GM18517 (cell line): ENCODE results near the gene PIK3C2G.

Source experiments
- ATAC-seq: cut with Tn5 transposase; IDR thresholded peaks from one replicate; pipeline ENCODE4 v1.9.1; 2021; ENCODE audit warnings: mild to moderate bottlenecking, moderate library complexity; ENCODE audit not compliant: unreplicated experiment

PIK3C2G gene

DNA sequence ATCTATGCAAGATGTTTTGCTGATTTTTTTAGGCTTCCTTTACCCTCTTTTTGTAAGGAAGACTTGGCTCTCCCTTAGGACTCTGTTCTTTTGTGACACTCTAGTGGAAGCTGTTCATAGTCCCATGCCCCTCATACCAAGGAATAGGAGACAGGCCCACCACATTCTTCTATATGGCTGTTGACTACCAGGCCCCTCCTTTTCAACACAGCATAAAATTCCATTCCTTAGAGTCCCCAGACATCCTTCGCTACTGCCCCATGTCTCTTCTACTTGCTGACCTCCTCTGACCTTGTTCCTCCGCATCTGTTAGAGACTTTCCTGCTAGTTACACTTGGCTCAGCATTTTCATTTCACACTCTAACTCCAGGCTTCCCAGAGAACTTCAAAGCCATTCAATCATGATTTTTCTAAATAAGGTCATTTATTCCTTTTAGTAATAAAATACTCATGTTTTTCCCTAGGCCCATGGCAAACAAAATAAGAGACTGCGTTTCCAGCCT is 9.7 kb downstream of the PIK3C2G start:
- no peak for ATAC-seq

DNA sequence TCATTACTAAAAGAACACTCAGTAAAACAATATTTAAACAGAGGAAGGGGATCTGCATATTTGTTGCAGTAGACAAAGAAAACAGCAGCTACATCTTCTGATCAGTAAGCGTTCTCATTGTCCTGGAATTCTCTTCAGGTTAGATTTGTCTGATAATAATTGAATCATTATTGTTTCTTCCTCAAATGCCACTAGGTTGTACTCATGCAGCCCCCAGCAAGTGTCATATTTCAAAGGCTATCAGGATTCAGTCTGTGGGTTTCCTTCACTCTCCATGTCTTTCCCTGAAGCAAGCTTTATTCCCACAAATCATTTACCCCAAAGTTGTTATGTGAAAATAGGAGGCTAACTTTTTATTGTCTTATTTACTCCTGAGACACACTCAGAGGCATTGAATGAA is 14.7 kb downstream of the PIK3C2G start:
- no peak for ATAC-seq

DNA sequence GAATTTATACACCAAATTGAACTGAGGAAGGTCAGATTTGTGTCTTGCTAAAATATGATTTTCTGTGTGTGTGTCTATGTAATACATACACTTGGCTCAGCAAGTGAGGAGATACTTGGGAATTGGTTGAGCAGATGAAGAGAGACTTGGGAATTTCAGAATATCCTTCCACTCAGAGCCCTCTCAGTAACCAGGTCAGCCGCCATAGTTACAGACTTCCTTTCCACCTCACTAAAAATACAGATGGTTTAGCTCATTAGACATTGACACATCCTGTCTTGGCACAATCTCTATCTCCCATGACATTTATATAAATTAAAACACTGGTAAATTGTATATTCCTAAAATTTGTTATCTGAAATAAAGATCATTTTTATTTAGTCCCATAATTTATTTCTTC is 15.9 kb downstream of the PIK3C2G start:
- ATAC-seq: no peak

DNA sequence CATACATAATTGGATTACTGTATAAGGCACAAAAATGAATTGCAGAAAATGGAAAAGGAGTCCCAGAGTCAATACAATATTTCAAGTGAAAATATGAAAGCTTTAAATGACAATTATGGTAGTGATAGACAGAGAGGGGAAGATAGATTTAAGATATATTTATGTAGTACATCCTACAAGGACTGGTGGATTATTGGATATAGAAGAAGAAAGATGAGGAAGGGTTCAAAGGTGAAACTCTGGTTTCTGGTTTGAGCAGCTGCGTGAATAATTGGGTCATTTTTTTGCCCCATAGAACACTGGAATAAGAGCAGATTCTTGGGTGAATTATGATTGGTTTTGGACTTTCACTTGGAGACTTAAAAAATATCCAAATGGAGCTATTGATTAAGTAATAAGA is 19.4 kb downstream of the PIK3C2G start:
- no peak for ATAC-seq

DNA sequence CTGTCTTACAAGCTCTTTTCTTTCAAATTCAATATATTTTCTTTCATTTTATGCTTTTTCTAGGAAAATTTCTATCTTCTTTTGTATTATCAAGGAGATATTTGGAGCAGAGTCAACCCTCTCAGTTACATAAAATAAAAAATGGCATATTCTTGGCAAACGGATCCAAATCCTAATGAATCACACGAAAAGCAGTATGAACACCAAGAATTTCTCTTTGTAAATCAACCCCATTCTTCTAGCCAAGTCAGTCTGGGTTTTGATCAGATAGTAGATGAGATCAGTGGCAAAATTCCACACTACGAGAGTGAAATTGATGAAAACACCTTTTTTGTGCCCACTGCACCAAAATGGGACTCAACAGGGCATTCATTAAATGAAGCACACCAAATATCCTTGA is 20.6 kb downstream of the PIK3C2G start:
- no peak for ATAC-seq

DNA sequence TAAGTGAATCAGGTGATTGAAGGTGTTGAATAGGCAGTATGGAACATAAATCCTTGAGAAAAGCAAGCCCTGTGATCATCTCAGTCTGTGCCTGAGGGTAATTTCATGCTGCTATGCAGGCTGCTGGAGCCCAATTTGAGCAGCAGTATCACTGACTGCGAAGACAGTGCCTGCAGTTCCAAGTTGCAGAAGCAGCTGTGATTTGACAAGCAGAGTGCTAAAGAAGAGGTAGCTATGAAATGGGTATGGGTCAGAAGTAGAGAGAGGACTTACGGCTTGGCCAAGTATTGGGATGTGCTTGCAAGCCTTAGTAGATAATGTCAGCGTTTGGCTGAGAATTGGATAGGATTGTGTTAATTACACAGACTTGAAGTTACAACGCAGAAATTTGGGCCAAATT is 22.5 kb downstream of the PIK3C2G start:
- no peak for ATAC-seq

DNA sequence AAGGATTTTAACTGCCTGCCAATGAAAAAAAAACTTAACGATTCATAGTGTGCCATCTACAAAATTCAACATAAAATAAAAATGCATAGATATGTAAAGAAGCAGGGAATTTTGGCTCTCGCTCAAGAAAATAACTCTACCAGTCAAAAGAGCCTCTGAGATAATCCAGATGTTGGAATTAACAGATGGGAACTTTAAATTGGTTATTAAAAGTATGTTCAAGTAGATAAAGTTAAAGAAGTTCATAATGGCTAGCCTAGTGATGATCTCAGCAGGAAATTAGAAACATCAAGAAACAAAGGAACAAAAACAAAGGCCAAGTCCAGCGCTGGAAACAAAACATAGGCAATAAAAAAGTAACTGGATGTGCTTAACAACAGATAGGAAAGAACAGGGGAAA is 23.1 kb downstream of the PIK3C2G start:
- no peak for ATAC-seq

DNA sequence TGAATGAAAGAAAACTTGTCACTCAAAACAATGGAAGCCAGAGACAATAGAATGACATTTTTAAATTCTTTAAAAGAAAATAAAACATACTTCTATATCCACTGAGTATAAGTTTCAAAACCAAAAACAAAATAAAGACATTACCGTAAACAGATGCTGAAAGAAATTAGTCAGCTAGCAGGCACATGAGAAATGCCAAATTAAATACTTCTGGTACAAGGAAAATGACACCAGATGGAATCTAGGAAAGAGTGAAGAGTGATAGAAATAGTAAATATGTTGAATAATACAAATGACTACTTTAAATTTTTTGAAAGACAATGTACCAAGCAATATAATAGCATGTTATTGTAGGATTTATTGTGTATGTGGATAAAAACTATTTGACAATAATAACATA is 23.8 kb downstream of the PIK3C2G start:
- no peak for ATAC-seq

DNA sequence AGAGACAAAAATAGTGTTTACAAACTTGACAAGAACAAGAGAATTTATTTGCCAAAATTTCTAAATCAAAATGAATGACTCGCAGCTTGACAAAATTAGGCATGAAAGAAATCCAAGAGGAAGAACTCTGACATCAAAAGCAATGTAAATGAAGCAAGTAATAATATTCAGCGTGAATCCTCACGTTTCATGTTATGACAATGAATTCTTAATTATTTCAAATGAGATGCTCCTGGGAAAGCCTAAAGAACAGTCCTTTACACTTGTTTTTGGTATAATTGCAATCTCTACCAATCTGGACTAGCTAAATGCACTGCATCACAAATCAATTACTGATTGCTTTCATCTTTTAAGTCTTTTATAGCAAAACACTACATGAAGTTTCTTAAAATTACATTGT is 29.1 kb downstream of the PIK3C2G start:
- ATAC-seq: no peak

DNA sequence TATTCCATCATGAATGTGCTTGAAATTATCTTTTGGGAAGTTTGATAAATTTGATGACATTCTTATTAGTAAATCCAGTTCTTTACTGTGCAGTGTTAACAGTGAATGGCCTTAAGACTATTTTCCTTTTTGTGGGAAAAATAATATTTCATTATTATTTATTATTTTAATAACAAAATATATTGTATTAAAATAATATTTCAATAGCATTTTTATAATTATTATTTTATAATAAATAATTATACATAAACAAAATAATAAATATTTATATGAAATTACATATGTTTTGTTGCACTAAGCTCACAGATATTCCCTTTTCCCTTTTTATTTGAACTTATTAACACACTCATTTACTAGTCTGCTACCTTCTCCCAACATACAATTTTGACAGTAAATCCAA is 33.6 kb downstream of the PIK3C2G start:
- no peak for ATAC-seq

DNA sequence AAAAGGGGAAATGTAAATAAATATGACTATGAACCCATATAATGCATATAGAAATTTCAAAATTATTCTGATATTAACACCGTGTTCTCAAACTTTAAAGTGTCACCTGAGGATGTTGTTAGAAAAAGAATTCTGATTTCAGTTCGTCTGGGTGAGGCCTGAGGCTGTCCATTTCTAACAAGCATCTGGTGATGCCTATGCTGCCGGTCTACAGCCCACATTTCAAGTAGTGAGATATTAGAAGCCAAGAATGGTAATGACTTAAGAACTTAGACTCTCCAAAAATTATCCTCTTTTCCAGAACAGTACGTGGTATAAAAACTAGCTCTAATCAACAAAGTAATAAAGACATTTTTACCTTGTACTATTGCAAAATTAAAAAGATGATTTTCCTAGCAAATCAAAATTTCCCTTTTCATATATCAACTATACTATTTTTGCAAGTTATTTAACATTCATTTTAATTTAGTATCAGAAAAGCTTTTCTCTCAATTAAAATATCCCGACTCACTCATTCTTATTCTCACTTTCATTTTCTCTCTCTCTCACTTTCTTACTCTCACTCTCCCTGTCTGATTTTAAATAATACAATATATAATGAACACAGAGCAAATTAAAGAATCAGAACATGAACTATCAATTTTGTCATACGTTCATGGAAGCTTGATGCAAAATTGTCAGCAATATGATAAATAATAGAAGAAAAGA is 35.0 kb downstream of the PIK3C2G start:
- ATAC-seq: no peak

DNA sequence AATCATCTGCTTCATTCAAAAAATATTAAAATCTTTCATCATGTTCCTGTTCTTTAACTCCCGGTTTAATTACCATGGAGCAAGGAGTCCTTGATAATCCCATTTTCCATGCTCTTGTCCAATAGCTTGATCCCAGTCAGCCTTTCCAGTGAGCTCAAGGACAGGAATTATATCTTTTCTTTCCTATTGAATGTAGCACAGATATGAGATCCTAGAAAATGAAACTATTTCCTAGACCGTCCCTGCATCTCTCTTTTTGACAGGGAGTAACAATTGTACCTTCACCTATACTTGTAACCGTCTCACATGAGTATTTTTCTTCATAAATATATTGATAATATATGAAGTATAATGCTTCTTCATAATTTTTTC is 35.6 kb downstream of the PIK3C2G start:
- no peak for ATAC-seq

DNA sequence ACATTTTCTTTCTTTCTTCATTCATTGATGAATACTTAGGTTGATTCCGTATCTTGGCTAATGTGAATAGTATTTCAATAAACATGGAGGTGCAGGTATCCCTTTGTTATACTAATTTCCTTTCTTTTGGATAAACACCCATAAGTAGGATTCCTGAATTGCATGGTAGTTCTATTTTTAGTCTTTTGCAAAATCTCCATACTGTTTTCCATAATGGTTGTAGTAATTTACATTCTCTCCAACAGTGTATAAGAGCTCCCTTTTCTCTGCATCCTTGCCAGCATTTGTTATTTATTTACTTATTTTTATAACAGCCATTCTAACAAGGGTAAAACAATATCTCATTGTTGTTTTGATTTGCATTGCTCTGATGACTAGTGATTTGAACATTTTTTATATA is 36.6 kb downstream of the PIK3C2G start:
- ATAC-seq: no peak

DNA sequence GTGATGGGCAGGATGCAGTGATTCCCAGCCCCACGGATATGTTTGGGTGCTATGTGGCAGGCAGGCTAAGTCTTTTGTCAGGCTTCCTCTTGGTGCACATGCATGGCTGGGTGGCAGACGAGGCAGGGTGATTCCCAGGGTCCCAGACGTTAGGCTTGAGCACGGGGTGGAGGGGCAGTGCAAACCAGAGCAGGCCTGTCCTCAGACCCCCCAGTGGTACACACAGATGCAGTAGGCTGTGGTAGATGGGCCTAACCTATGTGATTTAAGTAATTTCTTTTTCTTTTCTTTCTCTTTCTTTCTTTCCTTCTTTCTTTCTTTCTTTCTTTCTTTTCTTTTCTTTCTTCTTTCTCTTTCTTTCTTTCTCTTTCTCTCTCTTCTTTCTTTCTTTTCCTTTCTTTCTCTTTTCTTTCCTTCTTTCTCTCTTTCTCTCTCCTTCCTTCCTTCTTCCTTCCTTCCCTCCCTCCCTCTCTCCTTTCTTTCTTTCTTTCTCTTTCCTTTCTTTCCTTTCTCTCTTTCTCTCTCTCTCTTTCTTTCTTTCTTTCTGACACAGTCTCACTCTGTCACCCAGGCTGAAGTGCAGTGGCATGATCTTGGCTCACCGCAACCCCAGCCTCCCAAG is 41.6 kb downstream of the PIK3C2G start:
- no peak for ATAC-seq

DNA sequence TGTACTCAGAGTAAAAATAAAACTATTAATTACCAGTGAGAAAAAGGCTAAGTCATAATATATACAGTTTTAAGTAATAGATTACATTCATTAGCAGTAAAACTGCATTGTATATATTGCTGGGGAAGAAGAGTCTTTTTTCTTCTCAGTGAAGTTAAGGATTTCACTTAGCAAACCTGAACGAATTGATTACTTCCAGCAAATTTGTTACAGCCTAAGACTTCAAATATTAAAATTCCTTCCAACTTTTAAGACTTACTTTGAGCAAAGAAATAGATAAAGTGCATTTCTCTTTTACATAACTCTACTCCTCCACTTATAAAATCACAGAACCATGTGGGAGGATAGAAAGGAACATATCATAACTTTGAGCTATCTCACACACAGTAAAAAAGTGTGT is 43.3 kb downstream of the PIK3C2G start:
- ATAC-seq: no peak

DNA sequence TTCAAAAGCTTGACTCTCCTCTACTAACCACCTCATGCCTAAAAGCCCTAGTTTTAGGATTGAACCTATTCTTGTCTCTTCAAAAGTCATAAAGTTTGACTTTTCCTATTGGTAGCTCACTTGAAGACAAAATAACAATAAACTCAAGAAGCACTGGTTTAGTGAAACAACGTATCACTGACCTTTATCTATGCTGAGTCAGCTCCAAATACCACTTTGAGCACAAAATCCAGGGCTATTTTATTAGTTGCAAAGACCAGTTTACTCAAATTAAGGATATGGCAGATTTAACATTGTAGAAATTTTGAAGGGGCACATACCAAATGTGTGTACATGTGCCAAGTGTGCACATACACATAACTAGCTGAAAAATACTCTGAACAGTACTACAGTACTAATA is 45.0 kb downstream of the PIK3C2G start:
- ATAC-seq: no peak

DNA sequence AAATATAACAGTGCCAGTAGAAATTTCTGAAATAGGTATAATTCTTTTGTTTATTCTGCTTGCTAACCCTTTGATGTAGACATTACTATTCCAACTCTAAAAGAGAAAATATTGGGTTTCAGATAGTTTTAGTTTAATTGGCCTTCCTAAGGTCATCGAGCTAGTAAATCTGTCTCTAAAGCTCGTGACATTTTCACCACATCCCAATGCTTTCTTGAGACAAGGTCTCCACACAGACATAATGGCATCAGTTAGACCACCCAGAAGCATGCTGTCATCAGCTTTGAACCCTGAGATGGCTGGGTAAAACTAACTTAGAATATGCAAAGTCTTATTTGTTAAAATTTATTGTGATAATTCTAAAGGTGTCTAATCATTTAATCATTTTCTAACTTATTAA is 52.0 kb downstream of the PIK3C2G start:
- ATAC-seq: no peak

DNA sequence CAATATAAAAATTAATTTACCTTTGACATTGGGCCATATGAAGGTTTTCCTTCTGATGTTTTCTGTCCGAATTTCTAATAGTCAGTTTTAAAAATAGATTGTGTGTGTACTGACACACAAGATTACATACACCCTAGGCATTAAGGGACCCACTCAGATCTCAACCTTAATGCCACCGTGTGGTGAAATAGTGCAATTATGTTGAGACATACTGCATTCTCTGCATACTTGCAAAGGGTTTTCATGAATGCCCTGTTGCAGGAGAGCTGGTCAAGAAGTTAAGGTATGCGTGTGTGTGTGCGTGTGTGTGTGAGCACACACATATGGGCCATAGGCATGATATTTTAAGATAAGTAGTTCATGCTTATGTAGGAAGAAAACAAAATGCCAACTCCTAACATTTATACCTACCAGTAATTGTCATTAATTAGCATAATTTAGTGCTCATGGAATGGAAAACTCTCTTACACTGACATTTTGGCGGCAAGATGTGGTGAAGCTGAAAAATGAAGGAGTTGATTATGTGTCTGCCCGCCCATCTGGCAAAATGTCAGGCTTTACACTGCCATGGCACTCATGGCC is 58.8 kb downstream of the PIK3C2G start:
- peak; percentile 57 for ATAC-seq

DNA sequence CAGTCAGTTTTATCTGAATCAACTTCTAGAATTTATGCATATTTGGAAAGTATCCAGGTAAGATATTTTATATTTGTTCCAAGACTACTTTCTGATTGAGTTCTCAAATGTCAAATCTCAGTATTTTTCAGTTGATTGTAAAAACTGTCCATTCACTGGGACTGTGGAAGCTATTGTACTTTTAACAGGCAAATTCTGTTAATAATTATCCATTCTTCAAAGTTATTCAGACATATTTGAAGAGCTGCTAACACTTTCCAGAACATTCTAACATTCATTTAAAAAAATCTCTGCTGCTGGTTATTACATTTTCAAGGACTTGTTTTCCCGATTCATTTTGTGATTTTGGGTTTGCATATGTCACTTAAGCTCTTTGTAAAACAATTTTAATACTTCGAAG is 59.7 kb downstream of the PIK3C2G start:
- ATAC-seq: no peak

DNA sequence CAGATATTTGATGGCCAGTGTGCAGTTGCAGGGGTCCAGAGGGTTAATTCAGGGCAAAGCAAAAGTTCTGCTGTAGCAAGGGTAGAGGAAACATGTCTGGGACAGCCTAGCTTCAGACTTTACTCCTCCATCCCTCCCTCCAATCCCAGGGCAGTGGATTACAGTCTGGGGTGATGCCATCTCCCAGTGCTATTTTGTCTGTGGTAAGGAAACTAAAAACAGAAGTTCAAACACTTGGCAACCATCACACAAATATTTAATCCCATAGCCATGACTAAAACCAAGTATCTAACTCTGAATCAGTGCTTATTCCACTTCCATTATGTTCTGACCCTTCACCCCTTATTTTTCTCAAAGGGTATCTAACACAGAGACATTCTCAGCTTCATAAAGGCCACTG is 61.8 kb downstream of the PIK3C2G start:
- no peak for ATAC-seq

DNA sequence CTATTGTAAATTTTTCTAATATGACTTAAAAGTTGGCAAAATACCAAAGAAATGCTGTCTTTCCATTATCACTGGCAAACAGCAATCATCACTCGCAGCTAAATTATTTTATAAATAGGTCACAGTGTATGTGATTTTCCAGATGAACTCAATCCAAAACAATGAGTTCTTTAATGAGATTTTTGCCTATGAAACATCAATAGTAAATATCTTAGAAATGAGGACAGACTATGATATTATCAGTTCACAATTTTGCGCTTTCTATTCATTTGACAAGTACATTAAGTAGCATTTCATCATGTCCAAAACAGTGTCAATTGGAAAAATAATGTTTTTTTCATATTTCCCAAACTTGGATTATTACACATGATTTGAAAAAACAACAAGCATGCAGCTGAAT is 65.7 kb downstream of the PIK3C2G start:
- ATAC-seq: no peak

DNA sequence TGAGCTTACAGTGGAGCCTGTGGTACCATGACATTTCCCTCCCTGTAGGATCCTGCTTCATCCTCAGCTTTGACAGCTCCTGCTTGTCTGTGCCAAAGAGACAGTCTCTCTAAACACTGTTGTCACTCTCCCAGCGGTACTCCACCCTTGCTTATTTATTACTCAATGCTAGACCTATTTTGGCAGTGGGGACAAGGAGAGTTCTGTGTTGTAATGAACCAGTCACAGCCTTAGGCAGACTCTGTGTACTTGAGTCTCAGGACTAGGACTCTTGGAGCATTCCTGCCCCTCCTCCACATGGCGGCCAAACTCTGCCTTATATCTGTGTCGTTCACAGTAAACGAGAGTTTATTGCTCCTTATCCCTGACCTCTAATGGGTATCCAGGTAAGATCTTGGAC is 70.9 kb downstream of the PIK3C2G start:
- no peak for ATAC-seq

DNA sequence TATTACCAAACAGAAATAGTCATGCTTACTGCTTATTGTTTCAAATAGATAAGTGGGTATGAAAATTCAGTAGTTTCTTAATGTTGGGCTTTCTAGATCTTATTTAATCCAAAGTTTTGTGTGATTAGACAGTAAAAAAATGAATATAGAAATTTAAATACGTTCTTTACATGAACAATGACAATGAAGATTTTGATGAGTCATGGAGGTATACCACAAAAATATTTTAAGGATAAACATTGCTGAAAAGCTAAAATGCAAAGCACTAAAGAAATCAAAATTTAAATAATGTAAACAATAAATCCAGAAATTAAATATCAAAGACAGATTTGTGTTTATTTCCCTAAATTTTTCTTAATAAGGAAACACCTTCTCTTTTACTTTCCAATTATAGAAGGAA is 78.3 kb downstream of the PIK3C2G start:
- ATAC-seq: no peak
